GM23338 (cell line): ENCODE results near the gene TRPM3. TPM values are rescaled to one million over a fixed set of nuclear protein-coding genes. Genes with fewer than 3 reads are reported as not detected.

Source experiments
- ATAC-seq: fragments of 200-7000 bp; cut with Tn5 transposase; 3 replicates; pipeline ENCODE4 v1.9.1; 2020
- DNase-seq: peaks from one replicate; pipeline ENCODE4 v3.0.0-alpha.2; 2015; ENCODE audit warnings: low spot score
- H2AFZ ChIP-seq: fragments of 200-600 bp; sonication (generic); 2 replicates; pipeline ENCODE4 v1.8.0; 2016; ENCODE audit warnings: antibody characterized with exemption, mild to moderate bottlenecking, moderate library complexity
- H3F3A ChIP-seq: fragments of 200-600 bp; sonication (generic); replicated peaks from 2 replicates; pipeline ENCODE4 v1.8.0; 2017; ENCODE audit warnings: antibody characterized with exemption, mixed run types, low read depth
- H3K27ac ChIP-seq: fragments of 200-600 bp; sonication (generic); 2 replicates; pipeline ENCODE4 v1.6.1; 2016; ENCODE audit warnings: low read depth
- H3K27me3 ChIP-seq: fragments of 200-600 bp; sonication (generic); 2 replicates; pipeline ENCODE4 v1.8.0; 2016; ENCODE audit warnings: mild to moderate bottlenecking, mixed run types, moderate library complexity; ENCODE audit not compliant: insufficient read depth
- H3K36me3 ChIP-seq: fragments of 200-600 bp; sonication (generic); 2 replicates; pipeline ENCODE4 v1.8.0; 2016; ENCODE audit warnings: mild to moderate bottlenecking; ENCODE audit not compliant: insufficient read depth
- H3K4me1 ChIP-seq: fragments of 200-600 bp; sonication (generic); 2 replicates; pipeline ENCODE4 v1.8.0; 2016; ENCODE audit warnings: mild to moderate bottlenecking, moderate library complexity; ENCODE audit not compliant: insufficient read depth
- H3K4me2 ChIP-seq: fragments of 200-600 bp; sonication (generic); 2 replicates; pipeline ENCODE4 v1.7.1; 2017; ENCODE audit warnings: mixed run types
- H3K4me3 ChIP-seq: fragments of 200-600 bp; sonication (generic); 2 replicates; pipeline ENCODE4 v1.6.1; 2016; ENCODE audit warnings: mixed run types
- H3K79me2 ChIP-seq: fragments of 200-600 bp; sonication (generic); replicated peaks from 2 replicates; pipeline ENCODE4 v1.8.0; 2017; ENCODE audit warnings: mild to moderate bottlenecking; ENCODE audit not compliant: insufficient read depth
- H3K9me2 ChIP-seq: fragments of 200-600 bp; sonication (generic); 2 replicates; pipeline ENCODE4 v1.8.0; 2017; ENCODE audit not compliant: insufficient read depth
- H4K20me1 ChIP-seq: fragments of 200-600 bp; sonication (generic); replicated peaks from 2 replicates; pipeline ENCODE4 v1.8.0; 2017; ENCODE audit warnings: mild to moderate bottlenecking; ENCODE audit not compliant: insufficient read depth
- H3K27ac Mint-ChIP-seq: 2 replicates; pipeline ENCODE4 v1.8.0; 2020; ENCODE audit warnings: inconsistent platforms, mild to moderate bottlenecking, moderate library complexity, mixed read lengths
- H3K27me3 Mint-ChIP-seq: 3 replicates; pipeline ENCODE4 v1.8.0; 2022; ENCODE audit warnings: low read depth, mild to moderate bottlenecking, moderate library complexity, mixed read lengths, inconsistent platforms; ENCODE audit not compliant: insufficient read depth, poor library complexity
- H3K36me3 Mint-ChIP-seq: 3 replicates; pipeline ENCODE4 v1.8.0; 2021; ENCODE audit warnings: low read depth, mild to moderate bottlenecking, inconsistent platforms, moderate library complexity, mixed read lengths
- H3K4me1 Mint-ChIP-seq: 3 replicates; pipeline ENCODE4 v1.8.0; 2020; ENCODE audit warnings: mild to moderate bottlenecking, inconsistent platforms, mixed read lengths
- H3K4me3 Mint-ChIP-seq: 3 replicates; pipeline ENCODE4 v1.8.0; 2021; ENCODE audit warnings: moderate library complexity, mild to moderate bottlenecking, inconsistent platforms, mixed read lengths
- H3K9me3 Mint-ChIP-seq: 3 replicates; pipeline ENCODE4 v1.8.0; 2020; ENCODE audit warnings: moderate library complexity, mild to moderate bottlenecking, inconsistent platforms, mixed read lengths
- CREB1 ChIP-seq: fragments of 250-450 bp; sonication (Bioruptor Pico); IDR thresholded peaks from 2 replicates; pipeline ENCODE4 v1.5.0; 2020; ENCODE audit warnings: low read depth, mild to moderate bottlenecking, moderate library complexity
- EZH2 ChIP-seq: fragments of 200-600 bp; sonication (generic); IDR thresholded peaks from one replicate; pipeline ENCODE4 v1.8.0; 2017; ENCODE audit warnings: antibody characterized with exemption, mild to moderate bottlenecking, low read depth; ENCODE audit not compliant: unreplicated experiment
- EZH2phosphoT487 ChIP-seq: fragments of 200-600 bp; sonication (generic); IDR thresholded peaks from one replicate; pipeline ENCODE4 v1.8.1; 2018; ENCODE audit warnings: antibody characterized with exemption; ENCODE audit not compliant: unreplicated experiment
- JUNB ChIP-seq: IDR thresholded peaks from one replicate; pipeline ENCODE4 v1.6.1; 2016; ENCODE audit warnings: antibody characterized with exemption; ENCODE audit not compliant: unreplicated experiment
- NANOG ChIP-seq: IDR thresholded peaks from 2 replicates; pipeline ENCODE4 v1.6.1; 2016; ENCODE audit warnings: antibody characterized with exemption, borderline replicate concordance
- POLR2AphosphoS5 ChIP-seq: IDR thresholded peaks from 2 replicates; pipeline ENCODE4 v1.6.1; 2016; ENCODE audit warnings: antibody characterized with exemption, low read depth
- STAT1 ChIP-seq: IDR thresholded peaks from one replicate; pipeline ENCODE4 v1.6.1; 2016; ENCODE audit warnings: antibody characterized with exemption; ENCODE audit not compliant: unreplicated experiment
- ZNF114 ChIP-seq: fragments of 250-450 bp; sonication (Bioruptor Pico); IDR thresholded peaks from 2 replicates; pipeline ENCODE4 v1.5.0; 2020; ENCODE audit warnings: mild to moderate bottlenecking, moderate library complexity
- ZNF331 ChIP-seq: fragments of 250-450 bp; sonication (Bioruptor Pico); IDR thresholded peaks from 2 replicates; pipeline ENCODE4 v1.5.0; 2020; ENCODE audit warnings: low read depth, mild to moderate bottlenecking, moderate library complexity
- polyA plus RNA-seq: library from polyadenylated mRNA; unstranded; fragments of >200 nt; fragmentation: Nextera tagmentation; extraction: Ambion mirVana; gene quantifications from 2 replicates; pipeline ENCODE4 v1.2.1, GENCODE V29; 2016
- total RNA-seq: library from RNA; depleted of rRNA; stranded (reverse); fragments of >200 nt; shearing (Covaris generic); gene quantifications from 2 replicates; pipeline ENCODE4 v1.2.3, GENCODE V29; 2014
- TF ChIP-seq, protein P1 (sequence below): IDR thresholded peaks from 2 replicates; pipeline ENCODE4 v1.6.1; 2016; ENCODE audit warnings: antibody characterized with exemption
- TF ChIP-seq, protein P2 (sequence below): fragments of 250-450 bp; sonication (Bioruptor Pico); IDR thresholded peaks from 2 replicates; pipeline ENCODE4 v1.5.0; 2020; ENCODE audit warnings: mild to moderate bottlenecking, moderate library complexity
- TF ChIP-seq, protein P3 (sequence below), 2 experiments: fragments of 200-600 bp in 1 of 2; sonication (generic) in 1 of 2; conservative IDR thresholded peaks; 2 replicates each; pipeline versions ENCODE4 v1.5.1 to v1.6.1; 2016 to 2017; ENCODE audit warnings: antibody characterized with exemption in 2 of 2, low read depth in 2 of 2, mild to moderate bottlenecking in 2 of 2, moderate library complexity in 1 of 2
- TF ChIP-seq, protein P4 (sequence below): IDR thresholded peaks from one replicate; pipeline ENCODE4 v1.6.1; 2018; ENCODE audit warnings: antibody characterized with exemption; ENCODE audit not compliant: unreplicated experiment

Gene TRPM3
- total and polyA plus RNA-seq, 2 experiments from 2014 or later, result 2.8 to 8.2 TPM

DNA sequence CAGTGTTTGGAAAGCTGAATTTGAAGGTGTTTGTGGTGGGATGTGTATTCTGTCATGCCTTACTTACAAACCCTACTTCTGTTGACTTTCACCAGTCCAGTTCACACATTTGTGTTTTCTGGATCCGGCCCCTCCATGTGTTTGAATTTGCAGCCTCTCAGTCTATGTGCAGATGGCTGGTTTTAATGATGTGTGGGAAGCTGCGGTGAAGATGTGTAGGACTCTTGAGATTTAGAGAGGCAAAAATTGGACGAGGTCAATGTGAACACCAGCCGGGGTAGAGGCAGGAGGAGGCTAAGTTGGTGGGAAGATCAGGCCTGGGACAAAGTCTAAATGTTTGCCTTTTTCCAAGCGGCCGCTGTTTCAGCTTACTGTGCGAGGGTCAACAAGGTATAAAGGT, 591.6 kb downstream of the TRPM3 start:
- H3K27ac Mint-ChIP-seq, result no peak overlapping the region
- peaks cover 20% of the 10 kb centered on the region; the same call in 2 of the 3 replicates for H3K4me1 Mint-ChIP-seq
- Histone ChIP-seq H3K36me3 (no peaks in the 10 kb centered on the region), H3K4me3 (no peak overlapping the region), H3K79me2 (no peaks in the 10 kb centered on the region), H3K9me2 (no peaks in the 10 kb centered on the region), H3K27ac (no peak overlapping the region), H2AFZ (no peak overlapping the region), H3K27me3 (no peaks in the 10 kb centered on the region), H3K4me1 (peaks cover 6% of the 10 kb centered on the region; the same call in 1 of the 2 replicates), H4K20me1 (no peaks in the 10 kb centered on the region), H3F3A (no peaks in the 10 kb centered on the region), H3K4me2 (no peak overlapping the region)
- ATAC-seq (no peak), DNase-seq (no peak)
- no peak overlapping the region for H3K4me3 Mint-ChIP-seq
- peaks cover 10% of the 10 kb centered on the region for H3K9me3 Mint-ChIP-seq
- peaks cover 3% of the 10 kb centered on the region; the same call in 1 of the 3 replicates for H3K36me3 Mint-ChIP-seq
- TF ChIP-seq EZH2phosphoT487 (no peak), ZNF114 (no peak), STAT1 (no peak), EZH2 (no peak), ZNF331 (CRISPR knock-in tag) (no peak), POLR2AphosphoS5 (no peak), NANOG (no peak), CREB1 (CRISPR knock-in tag) (no peak), JUNB (no peak)
- TF ChIP-seq, protein P1, sequence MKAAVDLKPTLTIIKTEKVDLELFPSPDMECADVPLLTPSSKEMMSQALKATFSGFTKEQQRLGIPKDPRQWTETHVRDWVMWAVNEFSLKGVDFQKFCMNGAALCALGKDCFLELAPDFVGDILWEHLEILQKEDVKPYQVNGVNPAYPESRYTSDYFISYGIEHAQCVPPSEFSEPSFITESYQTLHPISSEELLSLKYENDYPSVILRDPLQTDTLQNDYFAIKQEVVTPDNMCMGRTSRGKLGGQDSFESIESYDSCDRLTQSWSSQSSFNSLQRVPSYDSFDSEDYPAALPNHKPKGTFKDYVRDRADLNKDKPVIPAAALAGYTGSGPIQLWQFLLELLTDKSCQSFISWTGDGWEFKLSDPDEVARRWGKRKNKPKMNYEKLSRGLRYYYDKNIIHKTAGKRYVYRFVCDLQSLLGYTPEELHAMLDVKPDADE, result no peak
- TF ChIP-seq, protein P2, sequence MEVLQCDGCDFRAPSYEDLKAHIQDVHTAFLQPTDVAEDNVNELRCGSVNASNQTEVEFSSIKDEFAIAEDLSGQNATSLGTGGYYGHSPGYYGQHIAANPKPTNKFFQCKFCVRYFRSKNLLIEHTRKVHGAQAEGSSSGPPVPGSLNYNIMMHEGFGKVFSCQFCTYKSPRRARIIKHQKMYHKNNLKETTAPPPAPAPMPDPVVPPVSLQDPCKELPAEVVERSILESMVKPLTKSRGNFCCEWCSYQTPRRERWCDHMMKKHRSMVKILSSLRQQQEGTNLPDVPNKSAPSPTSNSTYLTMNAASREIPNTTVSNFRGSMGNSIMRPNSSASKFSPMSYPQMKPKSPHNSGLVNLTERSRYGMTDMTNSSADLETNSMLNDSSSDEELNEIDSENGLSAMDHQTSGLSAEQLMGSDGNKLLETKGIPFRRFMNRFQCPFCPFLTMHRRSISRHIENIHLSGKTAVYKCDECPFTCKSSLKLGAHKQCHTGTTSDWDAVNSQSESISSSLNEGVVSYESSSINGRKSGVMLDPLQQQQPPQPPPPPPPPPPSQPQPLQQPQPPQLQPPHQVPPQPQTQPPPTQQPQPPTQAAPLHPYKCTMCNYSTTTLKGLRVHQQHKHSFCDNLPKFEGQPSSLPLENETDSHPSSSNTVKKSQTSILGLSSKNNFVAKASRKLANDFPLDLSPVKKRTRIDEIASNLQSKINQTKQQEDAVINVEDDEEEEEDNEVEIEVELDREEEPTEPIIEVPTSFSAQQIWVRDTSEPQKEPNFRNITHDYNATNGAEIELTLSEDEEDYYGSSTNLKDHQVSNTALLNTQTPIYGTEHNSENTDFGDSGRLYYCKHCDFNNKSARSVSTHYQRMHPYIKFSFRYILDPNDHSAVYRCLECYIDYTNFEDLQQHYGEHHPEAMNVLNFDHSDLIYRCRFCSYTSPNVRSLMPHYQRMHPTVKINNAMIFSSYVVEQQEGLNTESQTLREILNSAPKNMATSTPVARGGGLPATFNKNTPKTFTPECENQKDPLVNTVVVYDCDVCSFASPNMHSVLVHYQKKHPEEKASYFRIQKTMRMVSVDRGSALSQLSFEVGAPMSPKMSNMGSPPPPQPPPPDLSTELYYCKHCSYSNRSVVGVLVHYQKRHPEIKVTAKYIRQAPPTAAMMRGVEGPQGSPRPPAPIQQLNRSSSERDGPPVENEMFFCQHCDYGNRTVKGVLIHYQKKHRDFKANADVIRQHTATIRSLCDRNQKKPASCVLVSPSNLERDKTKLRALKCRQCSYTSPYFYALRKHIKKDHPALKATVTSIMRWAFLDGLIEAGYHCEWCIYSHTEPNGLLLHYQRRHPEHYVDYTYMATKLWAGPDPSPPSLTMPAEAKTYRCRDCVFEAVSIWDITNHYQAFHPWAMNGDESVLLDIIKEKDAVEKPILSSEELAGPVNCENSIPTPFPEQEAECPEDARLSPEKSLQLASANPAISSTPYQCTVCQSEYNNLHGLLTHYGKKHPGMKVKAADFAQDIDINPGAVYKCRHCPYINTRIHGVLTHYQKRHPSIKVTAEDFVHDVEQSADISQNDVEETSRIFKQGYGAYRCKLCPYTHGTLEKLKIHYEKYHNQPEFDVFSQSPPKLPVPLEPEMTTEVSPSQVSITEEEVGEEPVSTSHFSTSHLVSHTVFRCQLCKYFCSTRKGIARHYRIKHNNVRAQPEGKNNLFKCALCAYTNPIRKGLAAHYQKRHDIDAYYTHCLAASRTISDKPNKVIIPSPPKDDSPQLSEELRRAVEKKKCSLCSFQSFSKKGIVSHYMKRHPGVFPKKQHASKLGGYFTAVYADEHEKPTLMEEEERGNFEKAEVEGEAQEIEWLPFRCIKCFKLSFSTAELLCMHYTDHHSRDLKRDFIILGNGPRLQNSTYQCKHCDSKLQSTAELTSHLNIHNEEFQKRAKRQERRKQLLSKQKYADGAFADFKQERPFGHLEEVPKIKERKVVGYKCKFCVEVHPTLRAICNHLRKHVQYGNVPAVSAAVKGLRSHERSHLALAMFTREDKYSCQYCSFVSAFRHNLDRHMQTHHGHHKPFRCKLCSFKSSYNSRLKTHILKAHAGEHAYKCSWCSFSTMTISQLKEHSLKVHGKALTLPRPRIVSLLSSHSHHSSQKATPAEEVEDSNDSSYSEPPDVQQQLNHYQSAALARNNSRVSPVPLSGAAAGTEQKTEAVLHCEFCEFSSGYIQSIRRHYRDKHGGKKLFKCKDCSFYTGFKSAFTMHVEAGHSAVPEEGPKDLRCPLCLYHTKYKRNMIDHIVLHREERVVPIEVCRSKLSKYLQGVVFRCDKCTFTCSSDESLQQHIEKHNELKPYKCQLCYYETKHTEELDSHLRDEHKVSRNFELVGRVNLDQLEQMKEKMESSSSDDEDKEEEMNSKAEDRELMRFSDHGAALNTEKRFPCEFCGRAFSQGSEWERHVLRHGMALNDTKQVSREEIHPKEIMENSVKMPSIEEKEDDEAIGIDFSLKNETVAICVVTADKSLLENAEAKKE (CRISPR knock-in tag), result no peak
- TF ChIP-seq, protein P3, sequence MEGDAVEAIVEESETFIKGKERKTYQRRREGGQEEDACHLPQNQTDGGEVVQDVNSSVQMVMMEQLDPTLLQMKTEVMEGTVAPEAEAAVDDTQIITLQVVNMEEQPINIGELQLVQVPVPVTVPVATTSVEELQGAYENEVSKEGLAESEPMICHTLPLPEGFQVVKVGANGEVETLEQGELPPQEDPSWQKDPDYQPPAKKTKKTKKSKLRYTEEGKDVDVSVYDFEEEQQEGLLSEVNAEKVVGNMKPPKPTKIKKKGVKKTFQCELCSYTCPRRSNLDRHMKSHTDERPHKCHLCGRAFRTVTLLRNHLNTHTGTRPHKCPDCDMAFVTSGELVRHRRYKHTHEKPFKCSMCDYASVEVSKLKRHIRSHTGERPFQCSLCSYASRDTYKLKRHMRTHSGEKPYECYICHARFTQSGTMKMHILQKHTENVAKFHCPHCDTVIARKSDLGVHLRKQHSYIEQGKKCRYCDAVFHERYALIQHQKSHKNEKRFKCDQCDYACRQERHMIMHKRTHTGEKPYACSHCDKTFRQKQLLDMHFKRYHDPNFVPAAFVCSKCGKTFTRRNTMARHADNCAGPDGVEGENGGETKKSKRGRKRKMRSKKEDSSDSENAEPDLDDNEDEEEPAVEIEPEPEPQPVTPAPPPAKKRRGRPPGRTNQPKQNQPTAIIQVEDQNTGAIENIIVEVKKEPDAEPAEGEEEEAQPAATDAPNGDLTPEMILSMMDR (conservative IDR thresholded peaks at IDR 0.05; ENCODE audit: low read depth in 2 of 2), result no peak
- TF ChIP-seq, protein P4, sequence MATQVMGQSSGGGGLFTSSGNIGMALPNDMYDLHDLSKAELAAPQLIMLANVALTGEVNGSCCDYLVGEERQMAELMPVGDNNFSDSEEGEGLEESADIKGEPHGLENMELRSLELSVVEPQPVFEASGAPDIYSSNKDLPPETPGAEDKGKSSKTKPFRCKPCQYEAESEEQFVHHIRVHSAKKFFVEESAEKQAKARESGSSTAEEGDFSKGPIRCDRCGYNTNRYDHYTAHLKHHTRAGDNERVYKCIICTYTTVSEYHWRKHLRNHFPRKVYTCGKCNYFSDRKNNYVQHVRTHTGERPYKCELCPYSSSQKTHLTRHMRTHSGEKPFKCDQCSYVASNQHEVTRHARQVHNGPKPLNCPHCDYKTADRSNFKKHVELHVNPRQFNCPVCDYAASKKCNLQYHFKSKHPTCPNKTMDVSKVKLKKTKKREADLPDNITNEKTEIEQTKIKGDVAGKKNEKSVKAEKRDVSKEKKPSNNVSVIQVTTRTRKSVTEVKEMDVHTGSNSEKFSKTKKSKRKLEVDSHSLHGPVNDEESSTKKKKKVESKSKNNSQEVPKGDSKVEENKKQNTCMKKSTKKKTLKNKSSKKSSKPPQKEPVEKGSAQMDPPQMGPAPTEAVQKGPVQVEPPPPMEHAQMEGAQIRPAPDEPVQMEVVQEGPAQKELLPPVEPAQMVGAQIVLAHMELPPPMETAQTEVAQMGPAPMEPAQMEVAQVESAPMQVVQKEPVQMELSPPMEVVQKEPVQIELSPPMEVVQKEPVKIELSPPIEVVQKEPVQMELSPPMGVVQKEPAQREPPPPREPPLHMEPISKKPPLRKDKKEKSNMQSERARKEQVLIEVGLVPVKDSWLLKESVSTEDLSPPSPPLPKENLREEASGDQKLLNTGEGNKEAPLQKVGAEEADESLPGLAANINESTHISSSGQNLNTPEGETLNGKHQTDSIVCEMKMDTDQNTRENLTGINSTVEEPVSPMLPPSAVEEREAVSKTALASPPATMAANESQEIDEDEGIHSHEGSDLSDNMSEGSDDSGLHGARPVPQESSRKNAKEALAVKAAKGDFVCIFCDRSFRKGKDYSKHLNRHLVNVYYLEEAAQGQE, result no peak
- H3K27me3 Mint-ChIP-seq, result no peaks in the 10 kb centered on the region
